AG04449 (cell line): ENCODE data around the gene PSD.

Source experiments
- CTCF ChIA-PET: fragments of 350-600 bp; formaldehyde crosslinking; extraction: SDS; loops from one replicate; lab custom pipeline; 2021; ENCODE audit warnings: antibody characterized with exemption; lab: Yijun Ruan, JAX
- POLR2A ChIA-PET: fragments of 400-600, 350-600 bp; formaldehyde crosslinking; extraction: SDS; loops from one replicate; lab custom pipeline; 2020; ENCODE audit warnings: antibody characterized with exemption, inconsistent platforms; lab: Yijun Ruan, JAX
- DNase-seq: peaks from one replicate; pipeline ENCODE4 v3.0.0-alpha.2; 2010; ENCODE audit warnings: low read depth, low spot score
- H3K4me3 ChIP-seq: 2 replicates; pipeline ENCODE4 v1.5.1; 2011; ENCODE audit warnings: low read depth, mild to moderate bottlenecking, control low read depth, low read length
- CTCF ChIP-seq: IDR thresholded peaks from one replicate; pipeline ENCODE4 v1.5.1; 2011; ENCODE audit warnings: mild to moderate bottlenecking, moderate library complexity, low read length, control low read depth, inconsistent platforms; ENCODE audit not compliant: insufficient read depth; ENCODE audit errors: missing control alignments

Gene PSD

GRCh38 chr10:102375867-102376266, 42.7 kb downstream of the PSD start:
- ChIA-PET CTCF (interaction anchor here (0.8 to 2.8 kb wide), 8 partner anchors 9 to 147 kb away, joined by 3 to 10 read pairs (median 4); no protein-coding TSS in a partner anchor), POLR2A (no interaction called here)
- DNase-seq: no peak
- no peak overlapping the region for H3K4me3 ChIP-seq
- TF ChIP-seq CTCF: no peak

DNA sequence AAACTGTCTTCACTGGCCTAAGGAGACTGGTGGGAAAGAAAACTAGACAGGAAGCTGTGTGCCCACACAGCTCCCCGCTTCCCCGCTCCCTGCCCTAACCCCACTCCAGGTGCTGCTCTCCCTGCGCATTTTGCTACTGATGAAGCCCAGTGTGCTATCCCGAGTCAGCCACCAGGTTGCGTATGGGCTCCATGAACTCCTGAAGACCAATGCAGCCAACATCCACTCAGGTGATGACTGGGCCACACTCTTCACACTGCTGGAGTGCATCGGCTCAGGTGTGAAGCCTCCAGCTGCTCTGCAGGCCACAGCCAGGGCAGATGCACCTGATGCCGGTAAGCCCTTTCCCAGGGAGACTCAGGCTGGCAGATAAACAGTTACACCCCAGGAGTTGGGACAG, 43.3 kb downstream of the PSD start:
- CTCF ChIA-PET: interaction anchor here (0.8 to 2.8 kb wide), 7 partner anchors 18 to 146 kb away, joined by 3 to 10 read pairs (median 5); no protein-coding TSS in a partner anchor
- POLR2A ChIA-PET: interaction anchor here (1.0 kb wide), 1 partner anchor 134 kb away, joined by 4 read pairs; the partner anchor contains the start of gene PITX3

GRCh38 chr10:102371295-102371694, 47.3 kb downstream of the PSD start:
- no peak for TF ChIP-seq CTCF
- no peak for DNase-seq
- no peak overlapping the region for H3K4me3 ChIP-seq
- CTCF ChIA-PET: interaction anchor here (1.0 to 16.0 kb wide), 6 partner anchors 9 to 144 kb away, joined by 3 to 179 read pairs (median 6); no protein-coding TSS in a partner anchor
- POLR2A ChIA-PET: no interaction called here

More for the DNA sequence above, 43.3 kb downstream of the PSD start:
- no peak for DNase-seq
- no peak for TF ChIP-seq CTCF
- H3K4me3 ChIP-seq: no peak overlapping the region

GRCh38 chr10:102368077-102368476, 50.5 kb downstream of the PSD start:
- DNase-seq: no peak
- CTCF ChIA-PET: interaction anchor here (0.8 to 16.0 kb wide), 6 partner anchors 11 to 138 kb away, joined by 3 to 179 read pairs (median 5); no protein-coding TSS in a partner anchor
- H3K4me3 ChIP-seq: no peak overlapping the region
- TF ChIP-seq CTCF: no peak
- POLR2A ChIA-PET: no interaction called here

GRCh38 chr10:102367441-102367840, 51.1 kb downstream of the PSD start:
- TF ChIP-seq CTCF: no peak
- ChIA-PET CTCF (interaction anchor here (1.0 to 16.0 kb wide), 5 partner anchors 9 to 137 kb away, joined by 3 to 179 read pairs (median 16); no protein-coding TSS in a partner anchor), POLR2A (no interaction called here)
- no peak overlapping the region for H3K4me3 ChIP-seq
- no peak for DNase-seq

- POLR2A ChIA-PET: no interaction called here
- H3K4me3 ChIP-seq: no peak overlapping the region
- CTCF ChIA-PET: interaction anchor here (1.2 to 26.8 kb wide), 5 partner anchors 7 to 190 kb away, joined by 3 to 942 read pairs (median 92); partner anchors contain the start of genes ELOVL3 and PITX3
- TF ChIP-seq CTCF: no peak
- DNase-seq: no peak
Measured at GRCh38 chr10:102358712-102359382, 59.7 kb downstream of the PSD start.
